Fibroblast of skin of left biceps (primary cell): ENCODE data around the gene TXNL4B.
"Not testable (repeated sequence)": the region's sequence is repeated elsewhere in the genome, so short reads cannot be mapped to it uniquely, and the experiment has no call there.

Experiments
- DNase-seq, 2 experiments: peaks; one replicate each; pipeline ENCODE4 v3.0.0-alpha.2; 2013; ENCODE audit warnings: low read depth in 2 of 2

TXNL4B gene

DNA sequence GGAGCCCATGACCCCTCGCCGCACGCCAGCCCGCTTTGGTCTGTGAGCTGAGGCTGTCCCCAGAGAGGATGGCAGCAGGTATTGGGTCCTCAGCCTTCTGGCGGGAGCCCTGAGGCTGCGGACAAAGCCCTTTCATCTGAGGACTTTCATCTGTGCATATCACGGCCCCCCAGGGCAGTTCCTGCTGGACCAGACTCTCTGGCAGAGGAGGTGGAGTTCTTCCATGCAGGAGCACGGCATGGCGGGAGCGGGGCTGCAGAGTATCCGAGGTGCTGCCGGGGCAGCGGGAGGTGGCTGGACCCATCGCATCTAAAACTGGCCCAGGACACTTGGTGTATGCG is 19.0 kb upstream of the TXNL4B start:
- no peak for DNase-seq

DNA sequence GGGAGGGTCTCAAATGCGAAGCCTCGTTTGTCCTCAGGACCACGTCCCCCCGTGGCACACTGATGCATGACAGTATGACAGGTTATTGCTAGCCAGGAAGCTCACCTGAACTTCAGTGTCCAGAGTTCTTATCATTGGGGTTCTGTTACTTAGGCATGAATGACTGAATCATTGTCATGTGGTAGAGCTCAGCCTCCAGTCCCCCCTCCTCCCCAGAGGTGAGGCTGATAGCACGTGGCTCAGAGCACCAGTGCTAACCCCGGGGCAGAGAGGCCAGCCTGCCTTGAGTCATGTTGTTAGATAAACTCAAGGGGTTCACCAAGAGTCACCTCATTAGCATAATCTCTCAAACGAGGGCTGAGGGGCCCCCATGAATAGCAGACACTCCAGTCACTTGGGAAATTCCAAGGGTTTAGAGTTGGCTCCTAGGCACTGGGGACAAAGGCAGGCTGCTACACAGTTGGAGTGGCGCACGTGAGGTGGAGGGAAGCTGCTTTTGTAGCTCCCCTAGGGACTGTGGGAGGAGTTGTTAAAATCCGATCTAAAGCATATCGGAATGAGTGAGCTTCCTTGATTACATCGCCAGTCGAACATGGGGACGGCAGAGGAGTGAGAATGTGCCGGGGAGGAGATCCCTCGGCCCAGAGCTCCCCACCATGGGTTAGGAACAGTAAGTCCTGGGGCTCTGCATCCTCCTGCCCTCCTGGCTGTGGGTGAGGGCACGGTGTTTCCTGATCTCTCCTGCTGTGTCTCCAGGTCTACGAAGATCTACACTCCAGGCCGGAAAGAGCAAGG is 18.4 kb upstream of the TXNL4B start:
- DNase-seq, result no peak

DNA sequence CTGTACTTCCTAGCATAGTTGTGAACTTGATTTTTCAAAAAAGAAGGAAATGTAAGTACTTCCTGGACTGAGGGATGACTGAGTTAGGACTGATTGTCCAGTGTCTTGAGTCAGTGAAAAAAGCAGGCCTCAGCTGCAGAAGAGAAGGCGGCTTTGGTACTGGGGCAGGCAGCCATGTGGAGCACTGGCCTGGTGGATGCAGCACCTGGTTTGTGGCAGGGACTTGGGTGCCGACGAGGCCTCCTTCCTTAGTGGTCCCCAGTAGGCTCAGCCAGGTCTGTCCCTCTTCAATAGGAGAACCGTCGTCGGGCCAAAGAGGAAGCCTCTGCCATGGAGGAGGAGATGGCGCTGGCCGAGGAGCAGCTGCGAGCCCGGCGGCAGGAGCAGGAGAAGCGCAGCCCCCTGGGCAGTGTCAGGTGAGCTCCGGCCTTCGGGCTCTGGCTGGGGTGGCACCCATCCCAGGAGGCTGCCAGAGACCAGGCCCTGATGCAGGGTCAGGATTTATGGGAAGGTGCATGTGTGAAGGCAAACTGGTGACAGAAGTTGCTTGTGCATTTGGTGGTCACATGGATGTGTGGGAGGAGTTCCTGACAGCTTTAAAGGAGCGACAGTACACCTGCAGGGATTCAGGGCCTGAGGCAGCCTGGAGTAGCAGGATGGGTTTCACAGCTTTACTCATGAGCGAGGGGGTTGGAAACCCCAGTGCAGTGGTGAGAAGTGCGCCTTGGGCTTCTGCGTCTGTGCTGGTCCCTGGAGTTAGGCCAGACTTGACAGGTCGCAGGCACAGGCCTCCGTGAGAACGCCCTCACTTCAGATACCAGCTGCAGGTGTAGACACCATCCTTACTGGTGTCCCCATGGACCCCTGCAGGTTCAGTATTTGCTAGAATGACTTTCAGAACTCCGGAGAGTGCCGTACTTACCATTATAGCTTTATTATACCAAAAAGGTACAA is 17.5 kb upstream of the TXNL4B start:
- DNase-seq, result no peak

DNA sequence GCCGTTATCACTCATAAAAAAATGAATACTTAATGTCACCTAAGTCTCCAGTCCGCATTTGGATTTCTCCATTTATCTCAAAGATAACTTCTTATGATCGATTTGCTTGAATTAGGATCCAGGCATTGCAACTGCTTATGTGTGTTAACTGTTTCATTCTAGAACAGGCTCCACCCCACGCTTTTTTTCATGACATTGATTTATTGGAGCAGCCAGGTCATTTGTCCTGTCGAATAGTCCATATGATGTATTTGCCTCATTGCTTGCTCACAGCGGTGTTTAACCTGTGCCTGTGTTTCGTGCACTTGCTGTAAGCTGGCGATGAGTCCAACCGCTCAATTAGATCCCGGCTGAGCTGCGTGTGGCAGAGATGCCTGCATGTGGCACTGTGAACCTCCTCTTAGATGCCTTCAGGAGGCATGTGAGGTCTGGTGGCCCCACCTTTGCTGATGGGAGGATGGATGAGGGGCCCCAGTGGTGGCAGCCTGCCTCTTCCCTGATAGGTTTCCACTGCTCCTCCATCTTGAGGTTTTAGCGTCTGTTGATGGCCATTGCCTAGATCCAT is 16.6 kb upstream of the TXNL4B start:
- no peak for DNase-seq

DNA sequence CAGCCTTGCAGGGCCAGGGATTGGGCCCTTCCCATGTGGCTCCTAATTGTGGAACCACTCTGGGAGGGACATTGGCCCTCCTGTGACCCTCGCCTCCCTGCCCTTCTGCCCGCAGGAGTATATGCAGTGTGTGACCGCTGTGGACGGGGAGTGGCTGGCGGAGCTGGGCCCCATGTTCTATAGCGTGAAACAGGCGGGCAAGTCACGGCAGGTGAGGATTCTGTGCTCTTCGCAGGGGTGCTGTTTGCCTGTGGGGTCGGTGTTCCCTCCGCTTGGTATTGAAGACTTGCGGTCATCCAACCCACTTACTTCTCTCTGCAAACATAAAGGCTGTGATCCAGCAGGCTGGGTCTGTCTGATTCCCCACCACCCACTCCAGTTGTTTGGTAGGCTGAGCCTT is 15.9 kb upstream of the TXNL4B start:
- DNase-seq, result no peak

DNA sequence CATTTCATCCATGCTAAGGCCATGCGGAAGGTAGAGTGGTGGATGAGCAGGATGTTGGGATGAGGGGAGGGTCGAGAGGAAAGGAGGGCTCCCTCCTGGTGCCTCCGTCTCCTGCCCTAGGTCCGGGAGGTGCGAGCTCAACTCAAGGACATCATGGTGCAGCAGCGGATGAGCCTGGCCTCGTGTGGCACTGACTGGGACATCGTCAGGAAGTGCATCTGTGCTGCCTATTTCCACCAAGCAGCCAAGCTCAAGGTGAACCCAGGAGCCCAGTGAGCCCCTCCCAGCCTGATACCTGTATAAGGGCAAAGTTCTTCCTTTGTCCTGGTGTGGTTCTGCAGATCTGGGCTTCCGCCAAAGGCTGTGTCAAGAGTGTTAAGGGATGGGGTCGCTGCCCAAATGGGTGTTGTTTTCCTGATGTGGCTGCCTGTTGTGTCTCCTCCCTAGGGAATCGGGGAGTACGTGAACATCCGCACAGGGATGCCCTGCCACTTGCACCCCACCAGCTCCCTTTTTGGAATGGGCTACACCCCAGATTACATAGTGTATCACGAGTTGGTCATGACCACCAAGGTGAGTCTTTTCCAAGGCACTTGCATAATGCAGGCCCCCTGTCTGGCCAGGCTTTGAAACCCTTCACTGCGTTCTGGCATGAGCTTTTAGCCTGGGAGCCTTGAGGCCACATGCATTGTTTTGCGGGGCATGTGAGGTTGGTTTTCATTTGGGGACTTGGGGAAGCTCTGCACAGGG is 15.1 kb upstream of the TXNL4B start:
- no peak for DNase-seq

DNA sequence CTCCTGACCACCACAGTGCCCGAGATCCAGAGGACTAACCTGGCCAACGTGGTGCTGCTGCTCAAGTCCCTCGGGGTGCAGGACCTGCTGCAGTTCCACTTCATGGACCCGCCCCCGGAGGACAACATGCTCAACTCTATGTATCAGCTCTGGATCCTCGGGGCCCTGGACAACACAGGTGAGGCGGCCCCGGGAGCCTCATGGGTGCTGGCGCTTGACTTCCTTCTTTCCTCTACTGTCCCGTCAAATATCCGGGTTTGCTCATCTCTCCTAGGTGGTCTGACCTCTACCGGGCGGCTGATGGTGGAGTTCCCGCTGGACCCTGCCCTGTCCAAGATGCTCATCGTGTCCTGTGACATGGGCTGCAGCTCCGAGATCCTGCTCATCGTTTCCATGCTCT is 14.0 kb upstream of the TXNL4B start:
- DNase-seq, result no peak

DNA sequence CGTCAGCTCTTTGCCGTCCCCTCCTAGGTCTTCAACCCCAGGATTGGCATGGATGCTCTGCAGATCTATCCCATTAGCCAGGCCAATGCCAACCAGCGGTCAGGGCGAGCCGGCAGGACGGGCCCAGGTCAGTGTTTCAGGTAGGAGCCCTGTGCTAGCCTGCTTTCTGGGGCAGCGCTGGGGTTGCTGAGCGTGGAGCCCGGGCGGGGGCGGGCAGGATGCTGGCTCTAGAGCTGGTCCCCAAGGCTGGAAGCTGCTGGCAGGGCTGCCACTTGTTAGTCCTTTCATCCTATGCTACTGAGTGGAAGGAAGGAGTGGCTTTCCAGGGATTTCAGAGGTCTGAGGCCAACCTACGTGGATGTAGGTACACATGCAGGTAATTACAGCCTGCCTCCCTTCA is 12.6 kb upstream of the TXNL4B start:
- no peak for DNase-seq

DNA sequence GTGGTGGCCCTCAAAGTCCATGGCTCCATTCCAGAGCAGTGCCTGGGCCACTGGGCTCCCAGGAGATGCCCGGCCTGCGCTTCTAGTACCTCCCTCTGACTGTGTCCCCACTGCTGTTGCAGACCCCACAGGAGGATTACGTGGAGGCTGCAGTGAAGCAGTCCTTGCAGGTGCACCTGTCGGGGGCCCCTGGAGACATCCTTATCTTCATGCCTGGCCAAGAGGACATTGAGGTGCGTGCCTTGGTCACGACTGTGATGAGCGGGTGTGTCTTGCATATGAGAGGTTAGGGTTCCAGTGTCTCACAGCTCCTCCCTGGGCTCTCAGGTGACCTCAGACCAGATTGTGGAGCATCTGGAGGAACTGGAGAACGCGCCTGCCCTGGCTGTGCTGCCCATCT is 11.5 kb upstream of the TXNL4B start:
- DNase-seq, result no peak

DNA sequence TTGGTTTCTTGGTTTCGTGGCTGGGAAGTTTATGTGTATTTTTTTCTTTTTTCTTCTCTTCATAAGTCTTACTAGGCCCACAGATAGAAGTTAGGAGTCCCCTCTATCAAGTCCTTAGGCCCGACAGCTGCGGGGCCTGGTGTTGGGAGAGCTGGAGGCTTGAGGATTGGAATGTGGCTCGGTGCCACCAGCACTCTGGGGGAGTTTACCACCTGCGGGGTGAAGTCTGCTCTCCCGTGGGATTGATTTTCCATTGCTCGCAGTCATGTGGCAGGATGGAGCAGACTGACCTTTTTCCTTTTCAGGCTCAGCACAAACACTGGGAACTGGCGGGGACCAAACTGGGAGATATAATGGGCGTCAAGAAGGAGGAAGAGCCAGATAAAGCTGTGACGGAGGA is 7.8 kb upstream of the TXNL4B start:
- DNase-seq, result no peak

DNA sequence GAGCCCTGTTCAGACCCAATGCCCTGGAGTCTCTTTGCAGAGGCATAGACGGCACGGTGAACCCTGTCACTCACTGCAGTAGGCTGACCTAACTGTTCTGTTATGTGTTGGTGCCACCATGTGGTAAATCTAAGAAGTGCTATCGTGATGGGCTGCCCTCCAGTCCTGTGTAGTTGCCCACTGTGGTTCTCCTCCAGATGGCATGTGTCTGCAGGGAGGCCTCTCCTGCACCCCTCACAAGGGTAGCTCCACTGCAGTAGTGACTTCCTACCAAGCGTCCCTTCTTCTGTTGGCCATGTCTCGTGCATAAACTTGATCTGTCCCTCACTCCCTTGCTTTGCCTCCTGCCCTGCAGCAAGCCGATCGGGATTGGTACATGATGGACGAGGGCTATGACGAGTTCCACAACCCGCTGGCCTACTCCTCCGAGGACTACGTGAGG is 6.0 kb upstream of the TXNL4B start:
- peak; percentile 1 to 4 for DNase-seq

DNA sequence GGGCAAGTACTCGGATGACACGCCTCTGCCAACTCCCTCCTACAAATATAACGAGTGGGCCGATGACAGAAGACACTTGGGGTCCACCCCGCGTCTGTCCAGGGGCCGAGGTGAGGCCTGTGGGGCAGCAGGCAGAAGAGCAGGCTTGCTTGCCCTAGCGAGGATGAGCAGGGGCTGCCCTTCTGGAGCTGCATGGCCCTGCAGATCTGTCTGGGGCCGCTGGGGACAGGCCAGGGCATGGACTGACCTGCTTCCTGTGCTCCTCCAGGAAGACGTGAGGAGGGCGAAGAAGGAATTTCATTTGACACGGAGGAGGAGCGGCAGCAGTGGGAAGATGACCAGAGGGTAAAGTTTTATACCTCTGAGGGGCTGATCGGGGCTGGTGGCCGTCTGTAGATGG is 5.5 kb upstream of the TXNL4B start:
- no peak for DNase-seq

DNA sequence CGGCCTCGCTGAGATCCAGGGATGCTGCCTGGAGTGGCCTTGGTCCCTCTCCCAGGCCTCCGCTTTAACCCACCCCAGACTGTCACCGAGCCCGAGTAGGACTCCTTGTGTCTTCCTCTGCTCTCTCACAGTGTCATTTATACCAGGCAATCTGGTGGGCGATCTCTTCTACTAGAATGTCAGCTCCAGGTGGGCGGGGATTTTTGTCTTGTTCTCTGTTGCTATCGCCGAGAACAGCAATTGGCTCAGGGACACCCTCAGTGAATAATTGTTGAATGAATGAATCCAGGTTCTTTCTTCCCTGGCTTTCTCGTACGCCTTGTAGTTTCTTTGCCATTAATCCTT is 818 bp upstream of the TXNL4B start:
- DNase-seq, result no peak

DNA sequence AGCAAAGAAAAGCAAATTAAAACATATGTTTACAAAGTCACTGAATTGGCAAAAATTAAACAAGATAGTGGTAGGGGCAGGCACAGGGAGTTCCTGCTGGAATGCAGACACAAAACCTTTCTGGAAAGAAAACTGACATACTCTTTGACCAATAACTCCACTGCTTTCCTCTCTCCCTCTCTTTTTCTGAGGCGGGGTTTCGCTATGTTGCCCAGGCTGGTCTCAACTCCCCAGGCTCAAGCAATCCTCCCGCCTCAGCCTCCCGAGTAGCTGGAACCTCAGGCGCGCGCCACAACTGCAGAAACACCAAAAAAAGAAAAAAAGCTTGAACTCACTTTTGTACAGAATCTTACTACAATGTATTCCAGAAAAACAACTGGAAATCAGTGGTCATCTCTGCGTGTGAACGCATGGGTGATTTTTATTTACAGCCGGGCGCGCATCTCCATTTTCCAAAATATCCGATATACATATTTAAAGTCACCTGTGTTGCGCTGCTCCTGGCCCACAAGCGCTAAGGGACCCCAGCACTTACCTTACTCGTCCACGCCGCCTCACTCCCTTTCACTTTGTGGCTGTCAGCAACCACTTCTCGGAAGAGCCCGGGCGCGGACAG is 480 bp downstream of the TXNL4B start:
- peak; percentile 15 to 17 for DNase-seq

DNA sequence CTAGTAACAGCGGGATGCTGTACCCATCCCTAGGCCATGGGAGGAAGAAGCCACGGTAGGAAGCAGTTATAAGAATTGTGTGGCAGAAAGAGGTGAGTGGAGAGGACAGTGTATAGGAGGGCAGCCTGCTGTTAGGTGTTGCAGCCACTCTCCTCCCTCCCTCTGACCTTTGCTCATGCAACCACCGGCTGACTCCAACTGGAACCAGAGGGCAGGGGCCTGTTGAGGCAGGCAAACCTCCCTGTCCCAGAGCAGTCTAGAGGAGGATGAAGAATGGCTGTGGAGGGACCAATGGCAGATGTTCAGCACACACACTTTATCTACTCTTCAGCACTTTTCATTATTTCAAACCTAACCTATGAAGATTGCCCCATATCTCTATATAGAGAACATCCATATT is 2.2 kb downstream of the TXNL4B start:
- no peak for DNase-seq

DNA sequence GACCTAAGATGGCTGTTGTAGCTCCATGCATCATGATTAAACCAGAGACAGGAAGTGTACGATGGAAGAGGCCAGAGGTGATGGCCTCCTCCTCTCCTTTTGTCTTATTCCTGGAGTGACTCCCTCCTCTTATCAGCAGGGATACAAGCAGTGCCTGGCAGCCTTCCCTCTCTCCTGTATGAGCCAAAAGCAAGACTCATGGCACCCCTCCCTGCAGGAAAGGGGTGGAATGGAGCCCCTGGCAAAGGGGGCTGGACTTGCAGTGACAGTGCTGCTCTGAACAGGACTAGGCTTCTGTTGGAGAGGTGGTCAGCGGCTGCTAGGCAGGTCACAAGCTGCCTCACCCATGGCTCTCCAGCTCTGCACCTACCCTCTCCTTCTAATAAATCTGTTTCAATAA is 8.4 kb downstream of the TXNL4B start:
- DNase-seq, result no peak

DNA sequence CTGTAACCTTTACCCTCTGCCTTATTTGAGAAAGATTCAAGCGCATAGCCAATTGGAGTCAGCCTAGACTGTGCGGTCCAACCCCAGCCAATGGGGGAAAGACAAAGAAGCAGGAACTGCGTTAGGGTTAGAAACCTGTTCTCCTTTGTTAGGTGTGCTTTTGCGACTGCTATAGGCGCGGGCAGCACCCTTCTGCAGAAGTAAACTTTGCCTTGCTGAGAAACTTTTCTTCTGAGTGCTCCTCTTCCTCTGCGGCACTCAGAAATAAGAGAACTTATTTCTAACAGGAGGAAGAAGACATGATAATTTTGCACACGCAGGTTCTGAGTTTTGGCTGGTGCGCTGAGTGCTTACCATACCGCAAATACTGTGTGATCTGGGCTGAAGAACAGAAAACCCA is 9.0 kb downstream of the TXNL4B start:
- DNase-seq, result no peak

DNA sequence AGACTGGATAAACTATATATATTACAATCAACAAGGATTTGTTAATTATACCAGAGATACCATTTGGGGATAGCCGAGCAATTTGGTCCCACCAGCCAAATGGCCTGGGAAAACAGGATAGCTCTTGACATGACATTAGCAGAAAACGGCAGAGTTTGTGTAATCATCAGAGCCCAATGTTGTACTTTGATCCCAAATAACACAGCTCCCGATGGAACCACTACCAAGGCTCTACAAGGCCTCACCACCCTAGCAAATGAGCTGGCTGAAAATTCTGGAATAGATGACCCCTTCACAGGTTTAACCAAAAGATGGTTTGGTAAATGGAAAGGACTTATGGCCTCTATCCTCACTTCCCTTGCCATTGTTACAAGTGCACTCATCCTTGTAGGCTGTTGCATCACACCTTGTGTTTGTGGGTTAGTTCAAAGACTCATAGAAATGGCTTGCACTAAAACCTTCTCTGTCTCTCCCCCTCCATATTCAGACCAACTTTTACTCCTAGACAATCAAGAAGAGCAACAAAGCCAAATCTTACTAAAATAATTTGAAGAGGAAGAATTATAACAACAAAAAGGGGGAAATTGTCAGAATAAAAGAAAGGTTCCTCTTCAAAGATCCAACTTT is 9.5 kb downstream of the TXNL4B start:
- no peak for DNase-seq

DNA sequence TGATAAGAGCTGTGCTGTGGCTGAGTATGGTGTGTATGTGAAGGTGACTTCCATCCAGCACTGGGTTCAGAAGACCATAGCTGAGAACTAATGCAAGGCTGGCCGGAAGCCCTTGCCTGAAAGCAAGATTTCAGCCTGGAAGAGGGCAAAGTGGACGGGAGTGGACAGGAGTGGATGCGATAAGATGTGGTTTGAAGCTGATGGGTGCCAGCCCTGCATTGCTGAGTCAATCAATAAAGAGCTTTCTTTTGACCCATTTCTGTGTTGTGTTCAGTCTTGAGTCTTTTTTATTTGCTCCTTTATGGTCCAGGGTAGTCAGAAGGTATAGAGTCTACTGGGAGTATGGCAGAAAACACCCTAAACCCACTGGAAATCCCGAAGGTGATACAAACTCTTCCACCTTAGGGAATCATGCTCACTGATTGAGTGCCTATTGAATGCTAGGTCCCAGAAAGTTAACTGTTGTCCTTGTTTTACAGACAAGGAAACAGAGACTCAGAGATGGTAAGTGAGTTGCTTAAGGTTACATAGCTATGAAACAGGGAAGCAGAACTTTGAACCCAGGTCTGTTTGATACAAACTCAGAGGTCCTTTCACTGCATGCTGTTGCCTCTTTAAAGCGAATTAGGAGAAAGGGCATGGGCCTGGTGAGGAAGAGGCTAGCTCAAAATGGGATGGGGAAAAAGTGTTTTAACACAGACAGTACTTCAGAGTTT is 16.3 kb downstream of the TXNL4B start:
- not testable (repeated sequence) for DNase-seq

DNA sequence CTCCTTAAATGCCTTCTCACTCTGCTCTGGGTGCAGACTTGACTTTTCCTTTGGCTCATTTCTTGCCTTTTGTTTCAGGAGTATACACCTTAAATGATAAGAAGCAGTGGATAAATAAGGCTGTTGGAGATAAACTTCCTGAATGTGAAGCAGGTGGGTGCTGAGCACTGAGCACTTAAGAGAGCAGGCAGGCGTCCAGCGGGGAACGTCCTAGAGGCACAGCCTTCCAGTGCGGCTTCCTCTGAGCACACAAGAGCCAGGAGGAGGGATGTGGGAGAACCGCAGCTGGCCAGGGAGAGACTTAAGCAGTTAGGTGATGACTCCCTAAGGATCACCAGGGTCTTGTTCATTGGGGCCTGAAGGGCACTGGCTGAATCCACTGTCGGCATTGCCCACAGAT is 18.4 kb downstream of the TXNL4B start:
- not testable (repeated sequence) for DNase-seq
